OCI-LY1 (cell line): Measurements from ENCODE around the gene FBXL17.

Experiments used
- H2AFZ ChIP-seq: fragments of 200-600 bp; sonication (generic), shearing (Covaris generic); 2 replicates; pipeline ENCODE4 v1.6.0; 2014; ENCODE audit warnings: antibody characterized with exemption, mild to moderate bottlenecking, low read length
- H3F3A ChIP-seq: fragments of 200-600 bp; sonication (generic), shearing (Covaris generic); 2 replicates; pipeline ENCODE4 v1.6.0; 2014; ENCODE audit warnings: mild to moderate bottlenecking, antibody characterized with exemption, low read length, moderate library complexity; ENCODE audit not compliant: insufficient read depth
- H3K27ac ChIP-seq: fragments of 200-600 bp; sonication (generic); 2 replicates; pipeline ENCODE4 v1.5.1; 2014; ENCODE audit warnings: low read length, mixed run types, mild to moderate bottlenecking, low read depth; ENCODE audit not compliant: poor library complexity, severe bottlenecking
- H3K27me3 ChIP-seq: fragments of 200-600 bp; sonication (generic); 2 replicates; pipeline ENCODE4 v1.6.0; 2014; ENCODE audit warnings: antibody characterized with exemption, mild to moderate bottlenecking, low read length, moderate library complexity; ENCODE audit not compliant: insufficient read depth
- H3K36me3 ChIP-seq: fragments of 200-600 bp; sonication (generic); 2 replicates; pipeline ENCODE4 v1.6.1; 2014; ENCODE audit warnings: mild to moderate bottlenecking, antibody characterized with exemption, low read length, moderate library complexity, mixed read lengths; ENCODE audit not compliant: insufficient read depth
- H3K4me1 ChIP-seq: fragments of 200-600 bp; sonication (generic); 2 replicates; pipeline ENCODE4 v1.5.1; 2014; ENCODE audit warnings: mild to moderate bottlenecking, low read length, moderate library complexity; ENCODE audit not compliant: insufficient read depth, severe bottlenecking
- H3K4me2 ChIP-seq: fragments of 200-600 bp; sonication (generic), shearing (Covaris generic); 2 replicates; pipeline ENCODE4 v1.6.1; 2014; ENCODE audit warnings: low read length
- H3K4me3 ChIP-seq: fragments of 200-600 bp; sonication (generic); 2 replicates; pipeline ENCODE4 v1.5.1; 2014; ENCODE audit warnings: low read length, low read depth, mild to moderate bottlenecking, mixed read lengths; ENCODE audit not compliant: poor library complexity, severe bottlenecking
- H3K79me2 ChIP-seq: fragments of 200-600 bp; shearing (Covaris generic); 2 replicates; pipeline ENCODE4 v1.6.1; 2016; ENCODE audit warnings: mixed run types, low read length, mixed read lengths; ENCODE audit not compliant: insufficient read depth
- H3K9ac ChIP-seq: fragments of 200-600 bp; sonication (generic), shearing (Covaris generic); 2 replicates; pipeline ENCODE4 v1.6.1; 2014; ENCODE audit warnings: mild to moderate bottlenecking, low read length, mixed read lengths
- H3K9me2 ChIP-seq: fragments of 200-600 bp; sonication (generic), shearing (Covaris generic); 2 replicates; pipeline ENCODE4 v1.6.1; 2014; ENCODE audit warnings: low read depth, mild to moderate bottlenecking, low read length, mixed read lengths
- H3K9me3 ChIP-seq: fragments of 200-600 bp; shearing (Covaris generic); 2 replicates; pipeline ENCODE4 v1.6.1; 2014; ENCODE audit warnings: low read length, mixed read lengths
- H4K20me1 ChIP-seq: fragments of 200-600 bp; sonication (generic), shearing (Covaris generic); 2 replicates; pipeline ENCODE4 v1.6.0; 2016; ENCODE audit warnings: mild to moderate bottlenecking, low read length; ENCODE audit not compliant: insufficient read depth
- EZH2 ChIP-seq: fragments of 200-600 bp; sonication (generic), shearing (Covaris generic); IDR thresholded peaks from 2 replicates; pipeline ENCODE4 v1.8.0; 2017; ENCODE audit warnings: borderline replicate concordance, mixed run types, mild to moderate bottlenecking, antibody characterized with exemption, low read length, moderate library complexity, mixed read lengths
- TF ChIP-seq, protein P1 (sequence below): fragments of 200-600 bp; sonication (generic), shearing (Covaris generic); IDR thresholded peaks from 2 replicates; pipeline ENCODE4 v1.5.1; 2017; ENCODE audit warnings: mild to moderate bottlenecking, antibody characterized with exemption, low read length, moderate library complexity, mixed read lengths

The FBXL17 gene

DNA sequence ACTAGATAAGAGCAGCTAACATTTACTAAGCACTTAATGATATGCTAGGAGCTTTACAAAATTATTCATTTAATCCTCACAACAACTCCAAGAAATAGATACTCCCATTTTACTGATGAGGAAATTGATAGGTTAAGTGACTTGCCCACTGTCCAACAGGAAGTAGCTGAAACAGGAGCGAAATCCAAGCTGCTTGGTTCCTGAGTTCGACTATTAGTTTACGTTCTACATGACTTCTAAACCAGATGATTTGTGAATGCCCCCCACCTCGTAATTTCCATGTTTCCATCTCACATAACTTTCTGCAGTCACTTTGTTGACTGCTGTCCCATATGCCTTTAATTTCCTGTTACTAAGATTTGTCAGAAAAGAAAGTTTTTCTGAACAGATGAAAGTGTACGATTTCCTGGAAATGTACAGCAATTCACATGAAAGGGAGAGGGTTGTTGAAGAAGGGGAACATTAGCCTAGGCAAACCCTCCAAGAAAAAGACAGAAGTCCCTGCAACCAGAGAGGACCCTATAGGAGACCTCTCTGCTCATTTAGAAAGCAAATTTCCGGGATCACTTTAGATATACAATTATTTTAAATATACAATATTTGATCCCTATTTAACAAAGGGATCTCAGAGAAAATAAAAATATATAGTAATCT, 432.1 kb downstream of the FBXL17 start:
- Histone ChIP-seq H3K4me3 (no peak overlapping the region), H3K27ac (no peak overlapping the region), H3K9me3 (no peaks in the 10 kb centered on the region), H3K4me2 (no peak overlapping the region), H3K4me1 (no peaks in the 10 kb centered on the region), H3K79me2 (no peaks in the 10 kb centered on the region), H3F3A (no peaks in the 10 kb centered on the region), H3K9me2 (no peaks in the 10 kb centered on the region), H3K27me3 (no peaks in the 10 kb centered on the region), H2AFZ (no peak overlapping the region), H4K20me1 (no peaks in the 10 kb centered on the region), H3K36me3 (no peaks in the 10 kb centered on the region), H3K9ac (no peak overlapping the region)
- TF ChIP-seq, protein P1, sequence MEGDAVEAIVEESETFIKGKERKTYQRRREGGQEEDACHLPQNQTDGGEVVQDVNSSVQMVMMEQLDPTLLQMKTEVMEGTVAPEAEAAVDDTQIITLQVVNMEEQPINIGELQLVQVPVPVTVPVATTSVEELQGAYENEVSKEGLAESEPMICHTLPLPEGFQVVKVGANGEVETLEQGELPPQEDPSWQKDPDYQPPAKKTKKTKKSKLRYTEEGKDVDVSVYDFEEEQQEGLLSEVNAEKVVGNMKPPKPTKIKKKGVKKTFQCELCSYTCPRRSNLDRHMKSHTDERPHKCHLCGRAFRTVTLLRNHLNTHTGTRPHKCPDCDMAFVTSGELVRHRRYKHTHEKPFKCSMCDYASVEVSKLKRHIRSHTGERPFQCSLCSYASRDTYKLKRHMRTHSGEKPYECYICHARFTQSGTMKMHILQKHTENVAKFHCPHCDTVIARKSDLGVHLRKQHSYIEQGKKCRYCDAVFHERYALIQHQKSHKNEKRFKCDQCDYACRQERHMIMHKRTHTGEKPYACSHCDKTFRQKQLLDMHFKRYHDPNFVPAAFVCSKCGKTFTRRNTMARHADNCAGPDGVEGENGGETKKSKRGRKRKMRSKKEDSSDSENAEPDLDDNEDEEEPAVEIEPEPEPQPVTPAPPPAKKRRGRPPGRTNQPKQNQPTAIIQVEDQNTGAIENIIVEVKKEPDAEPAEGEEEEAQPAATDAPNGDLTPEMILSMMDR, result no peak
- no peak for TF ChIP-seq EZH2

DNA sequence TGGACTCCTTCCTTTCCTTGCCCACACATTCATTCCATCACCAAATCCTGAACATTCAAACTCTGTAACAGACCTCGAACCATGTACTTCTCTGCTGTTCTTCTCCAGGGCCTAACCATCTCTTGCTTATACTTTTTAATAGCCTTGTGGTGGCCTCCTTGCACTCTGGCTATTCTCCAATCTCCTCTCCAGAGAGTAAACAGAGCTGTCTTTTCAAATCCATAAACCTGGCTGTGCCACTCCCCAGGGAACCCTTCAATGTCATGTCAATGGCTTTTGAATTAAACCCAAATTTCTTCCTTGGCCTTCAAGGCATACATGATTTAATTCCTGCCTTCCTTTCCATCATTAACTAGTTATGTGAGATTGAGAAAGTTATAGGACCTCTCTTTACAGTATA, 433.5 kb downstream of the FBXL17 start:
- H4K20me1 ChIP-seq, result no peaks in the 10 kb centered on the region
- H3K36me3 ChIP-seq, result no peaks in the 10 kb centered on the region
- H2AFZ ChIP-seq, result no peak overlapping the region
- H3K27ac ChIP-seq, result no peak overlapping the region
- H3K27me3 ChIP-seq, result no peaks in the 10 kb centered on the region
- H3F3A ChIP-seq, result no peaks in the 10 kb centered on the region
- H3K4me3 ChIP-seq, result no peak overlapping the region
- H3K4me2 ChIP-seq, result no peak overlapping the region
- no peak overlapping the region for H3K9ac ChIP-seq
- H3K9me3 ChIP-seq, result no peaks in the 10 kb centered on the region
- H3K79me2 ChIP-seq, result no peaks in the 10 kb centered on the region
- no peaks in the 10 kb centered on the region for H3K9me2 ChIP-seq
- TF ChIP-seq, protein P1, result no peak
- no peak for TF ChIP-seq EZH2
- H3K4me1 ChIP-seq, result no peaks in the 10 kb centered on the region

DNA sequence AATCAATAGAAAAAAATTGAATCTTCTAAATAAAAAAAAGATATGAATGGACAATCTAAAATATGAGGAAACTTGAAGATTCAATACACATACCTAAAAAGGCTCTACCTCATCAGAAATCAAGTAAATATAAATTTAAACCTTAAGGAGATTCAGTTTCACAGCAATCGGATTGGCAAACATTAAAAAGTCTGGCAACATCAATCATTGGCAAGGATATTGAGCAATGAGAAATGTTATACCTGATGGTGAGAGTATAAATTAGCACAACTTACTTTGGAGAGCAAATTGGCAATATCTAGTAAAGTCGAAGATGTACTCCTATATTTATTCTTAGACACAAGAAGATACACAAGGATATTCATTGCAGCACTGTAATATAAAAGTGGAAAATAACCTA, 436.8 kb downstream of the FBXL17 start:
- Histone ChIP-seq H3K4me1 (no peaks in the 10 kb centered on the region), H3K9ac (no peak overlapping the region), H3K27me3 (no peaks in the 10 kb centered on the region), H3K4me3 (no peak overlapping the region), H2AFZ (no peak overlapping the region), H3K79me2 (no peaks in the 10 kb centered on the region), H3K9me2 (no peaks in the 10 kb centered on the region), H4K20me1 (no peaks in the 10 kb centered on the region), H3K27ac (no peak overlapping the region), H3K4me2 (no peak overlapping the region), H3K36me3 (no peaks in the 10 kb centered on the region), H3K9me3 (no peaks in the 10 kb centered on the region), H3F3A (no peaks in the 10 kb centered on the region)
- TF ChIP-seq EZH2, result no peak

DNA sequence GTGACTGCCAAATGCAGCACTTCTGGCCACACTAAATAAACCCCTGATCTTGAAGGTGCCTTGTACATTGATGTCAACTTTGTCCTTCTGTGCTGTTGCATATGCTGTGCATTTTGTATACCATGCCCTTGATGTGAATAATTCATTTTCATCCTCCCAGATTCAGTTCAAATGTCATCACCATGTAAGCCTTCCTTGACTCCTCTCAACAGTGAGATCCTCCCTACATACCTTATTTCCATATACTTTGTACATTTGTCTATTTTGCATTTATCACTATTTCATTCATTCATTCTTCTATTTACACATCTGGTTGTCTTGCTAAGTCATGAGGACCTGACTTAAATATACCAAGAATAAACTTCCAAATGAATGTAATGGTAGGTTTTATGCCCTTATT, 438.0 kb downstream of the FBXL17 start:
- Histone ChIP-seq H3K4me3 (no peak overlapping the region), H3F3A (no peaks in the 10 kb centered on the region), H3K36me3 (no peaks in the 10 kb centered on the region), H2AFZ (no peak overlapping the region), H3K27ac (no peak overlapping the region), H3K9me3 (no peaks in the 10 kb centered on the region), H3K4me2 (no peak overlapping the region), H3K9me2 (no peaks in the 10 kb centered on the region), H3K79me2 (no peaks in the 10 kb centered on the region), H4K20me1 (no peaks in the 10 kb centered on the region), H3K27me3 (no peaks in the 10 kb centered on the region), H3K9ac (no peak overlapping the region), H3K4me1 (no peaks in the 10 kb centered on the region)
- TF ChIP-seq, protein P1, result no peak
- TF ChIP-seq EZH2, result no peak
